Measurements from ENCODE around the gene LBP. TPM values are rescaled to one million over a fixed set of nuclear protein-coding genes. Genes with fewer than 3 reads are reported as not detected.

Gene LBP
- total RNA-seq, 1 experiment from 2014 or later: 0.15 TPM

DNA sequence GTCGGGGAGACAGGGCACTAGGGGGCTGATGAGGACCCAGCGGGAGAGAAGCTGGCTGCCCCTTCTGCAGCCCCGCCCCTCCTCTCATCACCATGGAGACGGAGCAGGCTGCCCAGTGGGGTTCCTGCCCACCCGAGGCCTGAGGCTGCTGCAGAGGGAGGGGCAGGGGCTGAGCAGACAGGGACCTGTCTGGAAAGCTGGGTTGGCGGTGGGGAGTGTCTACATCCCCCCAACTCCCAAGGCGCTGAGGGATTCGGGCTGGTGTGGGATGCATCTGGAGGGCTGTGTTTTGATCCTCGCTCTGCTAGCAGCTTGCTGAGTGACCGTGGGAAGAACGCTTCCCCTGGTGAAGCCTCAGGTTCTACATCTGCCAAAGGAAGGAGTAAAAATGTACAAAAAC lies 43.5 kb upstream of the LBP start:
- CTCF ChIA-PET: no interaction called here
- intact Hi-C loops (cut with micrococcal nuclease; ENCODE audit: unreplicated experiment): no loop called here
- in situ Hi-C loops (cut with HindIII; ENCODE audit: low pct_unique_long_range_greater_than_20kb, low sequenced_read_pairs): no loop called here

DNA sequence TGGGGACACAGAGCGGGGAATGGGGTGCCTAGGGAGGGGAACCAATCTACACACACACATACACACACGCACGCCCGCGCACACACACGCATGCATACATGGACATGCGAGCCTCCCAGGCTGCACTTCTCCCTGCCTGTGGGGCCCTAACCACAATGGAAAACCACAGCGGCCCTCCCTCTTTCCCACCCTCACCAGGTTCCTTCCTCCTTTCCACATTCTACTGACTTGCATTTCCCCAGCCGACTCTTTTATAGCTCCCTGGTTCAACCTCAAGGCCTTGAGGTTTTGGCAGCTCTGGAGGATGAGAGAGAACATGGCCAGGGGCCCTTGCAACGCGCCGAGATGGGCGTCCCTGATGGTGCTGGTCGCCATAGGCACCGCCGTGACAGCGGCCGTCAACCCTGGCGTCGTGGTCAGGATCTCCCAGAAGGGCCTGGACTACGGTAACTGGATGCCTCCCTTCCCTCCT lies 42.3 kb upstream of the LBP start, which contains the start of gene BPI:
Gene BPI (plus strand): TSS at position 249 of the 472 bp plus-strand sequence. CDS start 68 bp downstream, at position 317.
- H3K4me1 ChIP-seq (ENCODE audit: control insufficient read depth, insufficient read depth, low read length): no peaks in the 10 kb centered on the region
- no peak for TF ChIP-seq TCF7L2 (IDR thresholded peaks at IDR 0.05; ENCODE audit: low read depth, low read length)
- TF ChIP-seq POLR2AphosphoS5 (IDR thresholded peaks at IDR 0.05; ENCODE audit: low read depth, low read length): no peak
- TF ChIP-seq, protein P1, sequence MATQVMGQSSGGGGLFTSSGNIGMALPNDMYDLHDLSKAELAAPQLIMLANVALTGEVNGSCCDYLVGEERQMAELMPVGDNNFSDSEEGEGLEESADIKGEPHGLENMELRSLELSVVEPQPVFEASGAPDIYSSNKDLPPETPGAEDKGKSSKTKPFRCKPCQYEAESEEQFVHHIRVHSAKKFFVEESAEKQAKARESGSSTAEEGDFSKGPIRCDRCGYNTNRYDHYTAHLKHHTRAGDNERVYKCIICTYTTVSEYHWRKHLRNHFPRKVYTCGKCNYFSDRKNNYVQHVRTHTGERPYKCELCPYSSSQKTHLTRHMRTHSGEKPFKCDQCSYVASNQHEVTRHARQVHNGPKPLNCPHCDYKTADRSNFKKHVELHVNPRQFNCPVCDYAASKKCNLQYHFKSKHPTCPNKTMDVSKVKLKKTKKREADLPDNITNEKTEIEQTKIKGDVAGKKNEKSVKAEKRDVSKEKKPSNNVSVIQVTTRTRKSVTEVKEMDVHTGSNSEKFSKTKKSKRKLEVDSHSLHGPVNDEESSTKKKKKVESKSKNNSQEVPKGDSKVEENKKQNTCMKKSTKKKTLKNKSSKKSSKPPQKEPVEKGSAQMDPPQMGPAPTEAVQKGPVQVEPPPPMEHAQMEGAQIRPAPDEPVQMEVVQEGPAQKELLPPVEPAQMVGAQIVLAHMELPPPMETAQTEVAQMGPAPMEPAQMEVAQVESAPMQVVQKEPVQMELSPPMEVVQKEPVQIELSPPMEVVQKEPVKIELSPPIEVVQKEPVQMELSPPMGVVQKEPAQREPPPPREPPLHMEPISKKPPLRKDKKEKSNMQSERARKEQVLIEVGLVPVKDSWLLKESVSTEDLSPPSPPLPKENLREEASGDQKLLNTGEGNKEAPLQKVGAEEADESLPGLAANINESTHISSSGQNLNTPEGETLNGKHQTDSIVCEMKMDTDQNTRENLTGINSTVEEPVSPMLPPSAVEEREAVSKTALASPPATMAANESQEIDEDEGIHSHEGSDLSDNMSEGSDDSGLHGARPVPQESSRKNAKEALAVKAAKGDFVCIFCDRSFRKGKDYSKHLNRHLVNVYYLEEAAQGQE (IDR thresholded peaks at IDR 0.05; ENCODE audit: insufficient read depth in 1 of 2, low read depth in 2 of 2, low read length in 1 of 2): no peak
- TF ChIP-seq, protein P2, sequence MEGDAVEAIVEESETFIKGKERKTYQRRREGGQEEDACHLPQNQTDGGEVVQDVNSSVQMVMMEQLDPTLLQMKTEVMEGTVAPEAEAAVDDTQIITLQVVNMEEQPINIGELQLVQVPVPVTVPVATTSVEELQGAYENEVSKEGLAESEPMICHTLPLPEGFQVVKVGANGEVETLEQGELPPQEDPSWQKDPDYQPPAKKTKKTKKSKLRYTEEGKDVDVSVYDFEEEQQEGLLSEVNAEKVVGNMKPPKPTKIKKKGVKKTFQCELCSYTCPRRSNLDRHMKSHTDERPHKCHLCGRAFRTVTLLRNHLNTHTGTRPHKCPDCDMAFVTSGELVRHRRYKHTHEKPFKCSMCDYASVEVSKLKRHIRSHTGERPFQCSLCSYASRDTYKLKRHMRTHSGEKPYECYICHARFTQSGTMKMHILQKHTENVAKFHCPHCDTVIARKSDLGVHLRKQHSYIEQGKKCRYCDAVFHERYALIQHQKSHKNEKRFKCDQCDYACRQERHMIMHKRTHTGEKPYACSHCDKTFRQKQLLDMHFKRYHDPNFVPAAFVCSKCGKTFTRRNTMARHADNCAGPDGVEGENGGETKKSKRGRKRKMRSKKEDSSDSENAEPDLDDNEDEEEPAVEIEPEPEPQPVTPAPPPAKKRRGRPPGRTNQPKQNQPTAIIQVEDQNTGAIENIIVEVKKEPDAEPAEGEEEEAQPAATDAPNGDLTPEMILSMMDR (IDR thresholded peaks at IDR 0.05): no peak
- no peak for TF ChIP-seq SIN3A (IDR thresholded peaks at IDR 0.05; ENCODE audit: borderline replicate concordance, insufficient read depth, low read depth, low read length)
- ATAC-seq: no peak
- H3K4me3 ChIP-seq (ENCODE audit: low read depth in 2 of 2, low read length in 2 of 2): no peak within 1 kb of the TSS
- in situ Hi-C loops (cut with HindIII; ENCODE audit: low pct_unique_long_range_greater_than_20kb, low sequenced_read_pairs): no loop called here
- no peaks in the 10 kb centered on the region for H3K9me3 ChIP-seq (ENCODE audit: control insufficient read depth, insufficient read depth, low read depth, low read length)
- POLR2A ChIA-PET: no interaction called here
- no peaks in the 10 kb centered on the region for H3K27me3 ChIP-seq (ENCODE audit: control insufficient read depth, insufficient read depth, low read length)
- CTCF ChIA-PET: no interaction called here
- DNase-seq (ENCODE audit: low read depth, low spot score): no peak
- H3K36me3 ChIP-seq (ENCODE audit: control insufficient read depth, insufficient read depth, low read length): no peaks in the 10 kb centered on the region
- H3K27ac ChIP-seq (ENCODE audit: low read length): no peak within 1 kb of the TSS
- intact Hi-C loops (cut with micrococcal nuclease; ENCODE audit: unreplicated experiment): no loop called here
- BruUV-seq (replicated peaks): no TSS peak

More for the DNA sequence above, 43.5 kb upstream of the LBP start:
- POLR2A ChIA-PET: no interaction called here
- Histone ChIP-seq H3K4me1 (ENCODE audit: control insufficient read depth, insufficient read depth, low read length) (no peaks in the 10 kb centered on the region), H3K36me3 (ENCODE audit: control insufficient read depth, insufficient read depth, low read length) (no peaks in the 10 kb centered on the region), H3K27me3 (ENCODE audit: control insufficient read depth, insufficient read depth, low read length) (no peaks in the 10 kb centered on the region), H3K27ac (ENCODE audit: low read length) (no peak overlapping the region), H3K9me3 (ENCODE audit: control insufficient read depth, insufficient read depth, low read depth, low read length) (no peaks in the 10 kb centered on the region), H3K4me3 (ENCODE audit: low read depth in 2 of 2, low read length in 2 of 2) (no peak overlapping the region)
- no peak for ATAC-seq
- TF ChIP-seq, protein P1 (IDR thresholded peaks at IDR 0.05; ENCODE audit: insufficient read depth in 1 of 2, low read depth in 2 of 2, low read length in 1 of 2): no peak
- TF ChIP-seq SIN3A (IDR thresholded peaks at IDR 0.05; ENCODE audit: borderline replicate concordance, insufficient read depth, low read depth, low read length) (no peak), TCF7L2 (IDR thresholded peaks at IDR 0.05; ENCODE audit: low read depth, low read length) (no peak), POLR2AphosphoS5 (IDR thresholded peaks at IDR 0.05; ENCODE audit: low read depth, low read length) (no peak)
- TF ChIP-seq, protein P2 (IDR thresholded peaks at IDR 0.05): no peak
- DNase-seq (ENCODE audit: low read depth, low spot score): no peak
- BruUV-seq (replicated peaks): no TSS peak
